ENCODE results near the gene STX12.

DNA sequence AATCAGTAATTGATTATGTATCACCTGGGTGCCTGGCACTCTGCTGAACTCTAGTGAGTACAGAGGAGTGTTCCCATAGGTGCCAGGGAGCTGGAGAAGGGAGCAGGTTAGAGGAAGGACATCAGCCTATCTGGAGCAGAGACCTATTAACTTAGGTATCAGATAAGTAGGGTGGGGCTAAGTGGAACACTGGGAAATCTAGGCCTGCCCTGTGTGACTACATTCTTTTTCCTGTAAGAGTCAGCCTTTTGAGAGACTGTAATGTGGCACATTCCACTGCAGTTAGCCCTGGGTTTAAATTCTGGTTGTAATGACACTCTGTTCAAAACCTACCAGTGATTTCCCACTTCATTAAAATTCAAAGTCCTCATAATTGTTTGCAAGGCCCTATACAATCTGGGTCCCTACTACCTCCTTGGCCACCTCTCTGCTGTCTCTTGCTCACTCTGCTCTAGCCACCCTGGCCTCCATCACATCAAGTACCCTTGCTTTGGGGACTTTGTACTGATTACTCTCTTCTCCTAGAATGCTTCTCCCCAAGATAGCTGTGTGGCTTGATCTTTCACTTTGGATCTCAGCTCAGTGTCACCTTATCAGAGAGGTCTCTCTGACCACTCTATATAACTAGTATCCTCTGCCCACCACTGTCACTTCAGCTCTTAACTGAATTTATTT lies 12.9 kb downstream of the STX12 start:
- TF ChIP-seq SUZ12 (IDR thresholded peaks at IDR 0.05) (no peak), FOXA1 (IDR thresholded peaks at IDR 0.05) (no peak), FOXK2 (IDR thresholded peaks at IDR 0.05) (no peak)
